Measurements from ENCODE around the gene HSPA6.
"Not testable (repeated sequence)": the region's sequence is repeated elsewhere in the genome, so short reads cannot be mapped to it uniquely, and the experiment has no call there.

HSPA6 gene

DNA sequence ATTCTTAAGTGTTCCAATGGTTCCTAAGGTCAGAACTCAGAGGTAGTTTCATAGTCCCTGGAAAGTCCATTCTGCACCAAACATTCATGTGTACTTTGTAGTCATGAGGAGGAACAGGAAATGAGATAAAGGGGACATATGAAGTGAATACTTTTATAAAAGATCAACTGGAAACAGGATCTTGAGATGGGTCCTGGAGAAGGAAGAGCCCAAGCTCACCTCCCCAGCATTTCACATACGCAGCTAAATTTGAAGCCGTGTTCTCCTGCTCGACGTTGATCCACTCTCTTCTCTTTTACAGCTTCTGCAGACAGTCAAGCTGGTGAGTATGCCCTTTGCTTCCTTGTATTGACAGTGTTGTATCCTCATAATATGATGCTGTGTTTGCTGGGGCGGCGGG, 18.7 kb upstream of the HSPA6 start:
- no peak for DNase-seq

DNA sequence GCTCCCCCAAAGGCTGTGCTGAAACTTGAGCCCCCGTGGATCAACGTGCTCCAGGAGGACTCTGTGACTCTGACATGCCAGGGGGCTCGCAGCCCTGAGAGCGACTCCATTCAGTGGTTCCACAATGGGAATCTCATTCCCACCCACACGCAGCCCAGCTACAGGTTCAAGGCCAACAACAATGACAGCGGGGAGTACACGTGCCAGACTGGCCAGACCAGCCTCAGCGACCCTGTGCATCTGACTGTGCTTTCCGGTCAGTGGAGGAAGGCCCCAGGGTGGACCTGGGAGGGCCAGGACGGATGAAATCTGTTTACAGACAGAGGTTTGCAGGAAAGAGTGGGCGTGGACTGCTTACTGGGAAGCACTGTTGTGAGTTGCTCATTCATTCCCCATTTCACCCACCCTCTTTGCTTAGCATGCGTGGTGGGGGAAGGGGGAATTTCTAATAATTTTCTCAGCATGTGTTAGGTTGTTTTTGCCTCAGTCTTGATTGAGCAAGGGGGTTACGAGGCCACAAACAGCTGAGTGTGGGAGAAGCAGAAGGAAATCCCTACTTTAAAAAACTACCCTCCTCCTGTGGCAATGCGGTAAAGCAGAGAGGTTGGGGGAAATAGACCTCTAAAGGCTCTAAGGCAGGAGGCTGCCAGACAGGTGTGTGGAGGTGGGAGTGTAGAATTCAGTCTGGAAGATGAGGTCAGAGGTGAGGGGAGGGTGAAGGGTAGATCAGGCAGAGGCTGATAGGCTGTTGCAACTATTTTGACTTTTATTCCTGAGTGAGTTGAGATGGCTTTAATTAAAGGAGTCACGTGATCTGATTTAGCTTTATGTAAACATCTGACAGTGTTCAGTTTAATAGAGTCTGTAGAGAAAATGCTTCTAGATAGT, 17.8 kb upstream of the HSPA6 start:
- no peak for DNase-seq

DNA sequence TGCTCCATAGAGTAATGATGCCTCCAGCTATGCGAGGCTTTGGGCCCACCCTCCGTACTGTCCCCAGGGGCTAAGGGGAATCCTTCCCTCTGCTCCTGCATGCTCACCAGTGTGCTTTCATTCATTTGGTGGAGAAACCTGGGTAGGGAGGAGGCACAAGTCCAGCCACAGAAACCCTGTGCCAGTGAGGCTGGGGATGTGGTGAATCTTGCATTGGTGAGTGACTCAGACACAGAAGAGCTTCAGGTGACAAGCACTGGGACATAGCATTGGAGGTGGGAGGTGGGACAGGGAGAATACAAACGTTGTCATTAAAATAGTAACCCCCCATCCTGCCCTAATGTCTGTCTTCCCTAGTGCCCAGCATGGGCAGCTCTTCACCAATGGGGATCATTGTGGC, 13.9 kb upstream of the HSPA6 start:
- DNase-seq = no peak

DNA sequence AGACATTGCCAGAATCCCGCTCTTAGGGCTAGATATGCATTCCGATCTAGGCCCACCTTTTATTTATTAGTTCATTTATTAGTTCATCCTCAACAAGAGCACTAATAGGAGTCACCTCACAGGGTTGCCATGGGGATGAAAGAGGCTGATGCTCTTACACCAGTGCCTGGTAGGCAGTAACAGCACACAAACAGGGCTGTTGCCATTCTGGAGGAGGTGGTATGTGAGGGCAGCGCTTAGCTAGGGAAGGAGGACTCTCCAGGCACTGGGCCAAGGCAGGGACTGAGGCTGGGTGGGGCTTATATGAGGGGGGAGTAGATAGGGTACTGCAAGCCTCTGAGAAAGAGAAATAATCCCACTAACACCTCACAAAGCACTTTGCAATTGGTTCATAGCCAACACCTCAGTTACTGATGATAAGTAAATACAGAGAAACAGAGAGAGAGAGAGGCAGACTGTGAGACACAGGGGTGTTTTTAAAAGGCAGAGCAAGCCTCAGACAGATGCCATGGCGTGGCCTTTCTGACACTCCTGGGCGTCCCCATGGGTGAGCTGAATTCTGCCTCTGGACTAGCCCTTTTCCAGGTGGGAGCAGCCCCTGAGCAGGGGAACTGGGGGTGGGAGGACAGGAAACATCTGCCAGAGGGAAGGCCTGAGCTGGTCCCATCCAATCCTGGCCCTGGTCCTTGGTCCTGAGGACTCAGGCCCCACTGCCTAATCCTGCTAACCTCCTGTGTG, 13.2 kb upstream of the HSPA6 start:
- DNase-seq = no peak

DNA sequence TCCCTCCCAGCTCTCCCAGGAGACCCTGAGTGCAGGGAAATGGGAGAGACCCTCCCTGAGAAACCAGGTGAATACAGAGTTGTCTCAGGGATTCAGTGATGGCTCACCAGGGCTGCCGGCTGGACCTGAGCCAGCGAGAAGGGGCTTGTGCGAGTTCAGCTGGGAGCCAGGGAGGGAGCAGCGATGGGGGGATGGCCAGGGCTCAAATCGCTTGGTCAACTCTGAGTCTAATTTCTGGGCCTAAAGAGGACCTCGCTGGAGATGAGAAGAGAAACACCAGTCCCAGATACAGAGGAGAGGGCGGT, 12.6 kb upstream of the HSPA6 start:
- DNase-seq = no peak

DNA sequence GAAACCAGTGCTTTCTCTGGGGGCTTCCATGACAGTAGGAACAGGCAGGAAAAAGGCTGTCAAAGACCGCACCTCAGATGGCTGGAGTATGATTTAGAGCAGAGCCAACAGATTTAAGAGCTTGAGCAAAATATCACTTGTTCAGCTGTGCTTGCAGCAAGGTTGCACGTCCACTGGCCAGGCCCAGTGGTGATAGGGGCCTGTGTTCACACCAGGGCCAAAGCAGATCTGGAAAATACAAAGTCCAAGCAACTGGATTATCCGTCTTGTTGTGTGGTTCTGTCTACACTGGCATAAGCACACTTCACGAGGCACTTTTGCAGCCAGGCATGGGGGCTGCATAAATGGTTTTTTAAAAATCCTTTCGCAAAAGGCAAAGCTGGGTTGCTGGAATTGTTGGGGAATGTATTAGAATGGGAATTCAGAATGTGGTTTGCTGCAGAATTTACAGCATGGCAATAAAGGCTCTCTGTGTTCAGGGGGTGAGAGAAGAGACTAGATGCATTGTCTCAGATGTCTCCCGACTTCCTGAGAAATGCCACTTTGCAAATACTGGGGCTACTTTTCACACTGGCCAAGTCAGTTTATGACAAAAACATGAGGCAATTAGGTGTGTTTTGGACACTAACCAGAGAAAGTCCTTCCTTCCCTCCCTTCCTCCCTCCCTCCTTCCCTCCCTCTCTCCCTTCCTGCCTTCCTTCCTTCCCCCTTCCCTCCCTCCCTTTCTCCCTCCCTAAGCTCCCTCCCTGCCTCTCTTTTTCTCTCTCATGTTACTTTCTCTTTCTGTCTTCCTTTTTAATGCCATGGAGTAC, 11.5 kb upstream of the HSPA6 start:
- DNase-seq = not testable (repeated sequence)

DNA sequence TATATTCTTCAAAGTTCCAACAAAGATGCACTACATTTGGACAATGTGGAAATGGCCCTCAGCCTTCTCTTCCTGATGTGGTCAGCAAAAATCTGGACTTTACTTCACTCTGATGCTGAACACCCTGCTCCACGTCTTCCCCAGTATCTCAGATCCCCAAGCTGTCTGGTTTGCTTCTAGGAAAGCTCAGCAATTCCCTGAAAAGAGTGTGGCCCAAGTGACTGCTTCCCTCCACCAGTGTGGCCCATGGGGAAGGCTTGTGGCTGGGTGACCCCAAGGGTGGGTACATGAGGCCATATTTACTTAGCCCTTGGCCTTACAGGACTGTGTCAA, 10.9 kb upstream of the HSPA6 start:
- DNase-seq = not testable (repeated sequence)

DNA sequence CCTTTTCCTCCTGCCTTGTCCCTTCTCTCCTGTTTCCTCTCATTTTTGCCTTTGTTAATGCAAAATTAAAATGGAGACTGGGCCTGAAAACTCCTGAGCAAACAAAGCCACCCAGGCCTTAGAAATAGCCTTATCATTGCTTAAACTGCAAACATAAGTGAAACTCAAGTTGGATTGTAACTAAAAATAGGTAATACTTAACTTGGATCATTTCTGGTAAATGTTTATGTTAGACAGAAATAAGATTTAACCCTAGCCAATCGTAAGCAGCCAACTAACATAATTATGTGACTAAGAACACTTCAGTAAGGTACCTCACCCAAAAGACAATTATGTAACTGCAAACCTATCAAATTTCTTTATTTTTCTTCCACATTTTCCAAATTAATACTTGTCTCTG, 10.4 kb upstream of the HSPA6 start:
- not testable (repeated sequence) for DNase-seq

DNA sequence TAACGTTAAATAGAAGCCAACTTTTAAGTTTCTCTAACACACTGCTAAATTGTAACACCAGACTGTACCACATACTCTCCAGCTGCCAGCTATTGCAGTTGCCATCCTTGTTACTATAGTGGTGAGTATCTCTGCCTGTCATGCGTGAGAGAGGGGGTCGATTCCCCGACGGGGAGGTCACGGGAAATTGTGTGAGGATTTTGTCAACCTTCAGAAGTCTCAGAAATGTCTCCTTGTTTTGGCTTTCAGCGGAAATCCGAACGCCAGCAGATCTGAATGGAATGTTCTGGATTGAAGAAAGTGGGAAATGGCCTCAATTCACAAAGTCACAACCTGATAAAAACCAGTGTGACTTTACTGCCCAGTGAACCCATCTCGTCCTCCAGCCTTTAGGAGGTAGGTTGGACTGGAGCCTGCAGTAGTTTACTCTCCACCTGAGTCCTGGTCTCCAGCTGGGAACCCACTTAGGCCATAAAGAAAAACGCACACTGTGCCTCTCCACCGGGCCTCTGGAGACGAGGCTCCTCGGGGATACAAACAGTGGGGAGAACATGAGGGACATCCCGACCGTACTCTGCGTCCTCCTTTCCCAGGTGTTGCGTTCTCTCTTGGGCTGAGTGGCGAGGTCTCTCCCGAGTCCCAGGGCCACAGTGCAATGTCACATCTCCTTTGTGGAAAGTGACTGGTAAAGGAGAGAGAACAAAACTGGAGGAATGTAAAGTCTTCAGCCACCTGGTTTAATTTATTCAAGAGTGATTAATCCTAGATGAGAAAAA, 1.1 kb upstream of the HSPA6 start:
- DNase-seq = peak in 1 of 2 experiments; percentile 64

DNA sequence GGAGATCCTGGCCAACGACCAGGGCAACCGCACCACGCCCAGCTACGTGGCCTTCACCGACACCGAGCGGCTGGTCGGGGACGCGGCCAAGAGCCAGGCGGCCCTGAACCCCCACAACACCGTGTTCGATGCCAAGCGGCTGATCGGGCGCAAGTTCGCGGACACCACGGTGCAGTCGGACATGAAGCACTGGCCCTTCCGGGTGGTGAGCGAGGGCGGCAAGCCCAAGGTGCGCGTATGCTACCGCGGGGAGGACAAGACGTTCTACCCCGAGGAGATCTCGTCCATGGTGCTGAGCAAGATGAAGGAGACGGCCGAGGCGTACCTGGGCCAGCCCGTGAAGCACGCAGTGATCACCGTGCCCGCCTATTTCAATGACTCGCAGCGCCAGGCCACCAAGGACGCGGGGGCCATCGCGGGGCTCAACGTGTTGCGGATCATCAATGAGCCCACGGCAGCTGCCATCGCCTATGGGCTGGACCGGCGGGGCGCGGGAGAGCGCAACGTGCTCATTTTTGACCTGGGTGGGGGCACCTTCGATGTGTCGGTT, 477 bp downstream of the HSPA6 start:
- DNase-seq = not testable (repeated sequence)

DNA sequence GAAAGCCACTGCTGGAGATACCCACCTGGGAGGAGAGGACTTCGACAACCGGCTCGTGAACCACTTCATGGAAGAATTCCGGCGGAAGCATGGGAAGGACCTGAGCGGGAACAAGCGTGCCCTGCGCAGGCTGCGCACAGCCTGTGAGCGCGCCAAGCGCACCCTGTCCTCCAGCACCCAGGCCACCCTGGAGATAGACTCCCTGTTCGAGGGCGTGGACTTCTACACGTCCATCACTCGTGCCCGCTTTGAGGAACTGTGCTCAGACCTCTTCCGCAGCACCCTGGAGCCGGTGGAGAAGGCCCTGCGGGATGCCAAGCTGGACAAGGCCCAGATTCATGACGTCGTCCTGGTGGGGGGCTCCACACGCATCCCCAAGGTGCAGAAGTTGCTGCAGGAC, 981 bp downstream of the HSPA6 start:
- not testable (repeated sequence) for DNase-seq

DNA sequence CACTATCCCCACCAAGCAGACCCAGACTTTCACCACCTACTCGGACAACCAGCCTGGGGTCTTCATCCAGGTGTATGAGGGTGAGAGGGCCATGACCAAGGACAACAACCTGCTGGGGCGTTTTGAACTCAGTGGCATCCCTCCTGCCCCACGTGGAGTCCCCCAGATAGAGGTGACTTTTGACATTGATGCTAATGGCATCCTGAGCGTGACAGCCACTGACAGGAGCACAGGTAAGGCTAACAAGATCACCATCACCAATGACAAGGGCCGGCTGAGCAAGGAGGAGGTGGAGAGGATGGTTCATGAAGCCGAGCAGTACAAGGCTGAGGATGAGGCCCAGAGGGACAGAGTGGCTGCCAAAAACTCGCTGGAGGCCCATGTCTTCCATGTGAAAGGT, 1.6 kb downstream of the HSPA6 start:
- not testable (repeated sequence) for DNase-seq

DNA sequence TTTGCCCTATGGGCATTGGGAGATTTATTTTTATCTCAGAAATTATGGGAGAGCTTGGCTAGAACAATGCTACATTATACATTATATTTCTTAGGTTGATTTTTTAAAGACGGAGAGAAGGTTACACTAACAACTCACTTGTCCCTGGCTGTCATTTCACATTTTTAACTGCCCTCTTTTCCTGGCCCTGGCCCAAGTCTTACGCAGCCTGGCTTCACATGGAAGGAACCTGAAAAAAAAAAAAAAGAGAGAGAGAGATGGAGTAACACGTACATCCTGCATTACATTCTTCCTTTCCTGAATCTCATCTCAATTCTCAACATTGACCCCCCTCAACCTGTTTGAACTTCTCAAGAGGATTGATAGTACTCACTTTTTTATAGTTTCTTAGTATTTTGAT, 4.2 kb downstream of the HSPA6 start:
- DNase-seq = not testable (repeated sequence)

DNA sequence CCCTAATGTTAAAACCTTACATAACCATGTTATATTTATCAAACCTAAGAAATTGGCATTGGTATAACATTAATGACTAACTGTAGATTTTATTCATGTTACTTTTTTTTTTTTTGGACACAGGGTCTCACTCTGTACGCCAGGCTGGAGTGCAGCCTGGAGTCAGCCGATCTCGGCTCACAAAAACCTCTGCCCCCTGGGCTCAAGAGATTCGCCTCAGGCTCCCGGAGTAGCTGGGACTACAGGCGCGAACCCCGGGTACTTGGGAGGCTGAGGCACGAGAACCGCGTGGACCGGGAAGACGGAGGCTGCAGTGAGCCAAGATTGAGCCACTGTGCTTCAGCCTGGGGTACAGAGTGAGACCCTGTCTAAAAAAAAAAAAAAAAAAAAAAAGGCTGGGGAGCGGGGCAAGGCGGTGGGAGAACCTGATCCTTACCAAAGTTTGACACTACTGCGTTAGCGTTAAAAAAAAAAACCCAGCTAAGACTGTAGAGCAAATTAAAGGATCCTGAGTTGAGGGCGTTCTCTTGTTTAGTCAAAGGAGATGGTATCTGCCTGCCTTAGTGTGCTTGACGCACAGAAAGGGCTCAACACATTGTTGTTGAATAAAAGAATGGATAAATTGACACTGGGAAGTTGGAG, 5.2 kb downstream of the HSPA6 start:
- peak in 1 of 2 experiments; percentile 46 for DNase-seq

DNA sequence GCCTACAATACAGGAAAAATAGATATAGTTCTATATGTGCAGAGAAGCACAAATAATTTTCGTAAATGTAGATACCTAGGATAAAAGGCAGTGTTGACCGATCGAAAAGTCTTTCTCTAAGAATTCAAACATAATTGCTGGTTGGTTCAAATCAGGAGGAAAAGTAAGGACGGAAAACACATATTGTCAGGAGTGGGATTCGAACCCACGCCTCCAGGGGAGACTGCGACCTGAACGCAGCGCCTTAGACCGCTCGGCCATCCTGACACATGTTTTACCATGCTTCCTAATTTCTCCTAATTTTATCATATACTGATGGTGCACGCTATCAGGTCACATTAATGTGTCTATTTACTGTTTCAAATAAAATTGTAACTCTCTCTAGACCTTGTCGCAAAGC, 5.8 kb downstream of the HSPA6 start:
- peak; percentile 63 to 80 for DNase-seq

DNA sequence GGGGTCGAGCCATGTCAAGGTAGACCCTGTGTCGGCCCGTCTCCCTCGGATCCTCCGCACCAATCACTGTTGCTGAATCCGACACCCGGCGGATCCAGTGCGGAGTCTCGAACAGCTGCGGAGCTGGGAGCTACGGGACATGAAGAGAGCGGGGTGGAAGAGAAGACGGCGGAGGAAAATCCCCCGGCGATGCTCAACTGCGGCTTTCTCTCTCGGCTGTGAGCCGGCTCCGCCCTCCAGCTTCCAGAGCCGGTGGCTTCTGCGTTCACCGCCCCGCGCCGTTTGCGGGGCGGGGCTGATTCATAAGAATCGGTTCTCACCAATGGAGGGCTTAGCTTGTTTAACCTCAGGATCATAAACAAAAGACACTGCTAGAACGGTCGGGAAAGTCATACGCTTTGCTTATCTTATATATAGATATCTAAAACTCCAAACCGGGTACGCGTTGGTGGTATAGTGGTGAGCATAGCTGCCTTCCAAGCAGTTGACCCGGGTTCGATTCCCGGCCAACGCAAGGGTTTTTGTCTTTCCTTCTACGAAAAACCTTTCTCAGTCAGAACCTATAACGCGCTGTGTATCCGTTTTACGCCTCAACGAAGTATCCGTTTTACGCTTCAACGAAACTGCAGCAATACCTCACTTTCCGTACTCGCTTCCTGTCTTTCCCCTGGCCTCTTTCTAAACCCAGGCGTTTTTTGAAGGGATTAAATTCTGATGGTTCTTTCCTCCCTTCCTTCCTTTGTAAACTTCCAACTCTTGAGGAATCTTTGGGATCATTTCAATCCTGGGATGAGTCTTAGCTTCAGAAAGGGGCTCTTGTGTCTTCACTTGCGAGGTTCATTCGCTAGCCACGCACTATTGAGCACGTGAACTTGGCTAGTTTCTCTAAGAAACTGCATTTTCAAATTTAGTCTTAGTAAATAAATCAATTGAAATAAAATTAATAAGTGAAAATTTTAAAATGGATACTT, 6.6 kb downstream of the HSPA6 start:
- DNase-seq = peak; percentile 96 to 98

DNA sequence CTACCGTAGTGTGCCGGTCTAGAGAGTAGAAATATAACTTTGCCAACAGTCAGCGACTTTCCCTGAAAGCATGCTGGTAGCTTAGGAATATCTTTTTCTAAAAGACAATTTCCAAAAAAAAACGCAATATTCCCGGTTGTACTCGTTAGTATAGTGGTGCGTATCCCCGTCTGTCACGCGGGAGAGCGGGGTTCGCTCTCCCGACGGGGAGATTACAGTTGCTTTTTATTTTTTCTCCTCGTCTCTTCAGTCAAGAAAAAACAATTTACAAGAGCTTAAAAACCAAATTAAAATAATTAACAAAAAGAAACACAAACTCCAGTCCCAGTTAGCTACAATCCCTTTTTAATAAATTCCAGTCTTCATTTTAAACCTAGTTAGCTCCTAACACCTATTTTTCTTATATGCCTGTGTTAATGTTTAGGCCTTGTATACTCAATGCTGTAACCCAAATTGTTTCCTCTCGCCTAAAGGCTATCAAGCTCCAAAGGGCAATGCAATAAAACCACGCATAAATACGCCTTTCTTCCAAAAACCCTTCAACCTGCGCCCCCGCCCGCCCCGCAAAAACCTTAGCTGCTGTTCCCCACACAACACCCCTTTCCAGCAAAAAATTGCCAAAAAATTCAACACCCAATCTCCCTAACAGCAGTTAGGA, 7.8 kb downstream of the HSPA6 start:
- no peak for DNase-seq

DNA sequence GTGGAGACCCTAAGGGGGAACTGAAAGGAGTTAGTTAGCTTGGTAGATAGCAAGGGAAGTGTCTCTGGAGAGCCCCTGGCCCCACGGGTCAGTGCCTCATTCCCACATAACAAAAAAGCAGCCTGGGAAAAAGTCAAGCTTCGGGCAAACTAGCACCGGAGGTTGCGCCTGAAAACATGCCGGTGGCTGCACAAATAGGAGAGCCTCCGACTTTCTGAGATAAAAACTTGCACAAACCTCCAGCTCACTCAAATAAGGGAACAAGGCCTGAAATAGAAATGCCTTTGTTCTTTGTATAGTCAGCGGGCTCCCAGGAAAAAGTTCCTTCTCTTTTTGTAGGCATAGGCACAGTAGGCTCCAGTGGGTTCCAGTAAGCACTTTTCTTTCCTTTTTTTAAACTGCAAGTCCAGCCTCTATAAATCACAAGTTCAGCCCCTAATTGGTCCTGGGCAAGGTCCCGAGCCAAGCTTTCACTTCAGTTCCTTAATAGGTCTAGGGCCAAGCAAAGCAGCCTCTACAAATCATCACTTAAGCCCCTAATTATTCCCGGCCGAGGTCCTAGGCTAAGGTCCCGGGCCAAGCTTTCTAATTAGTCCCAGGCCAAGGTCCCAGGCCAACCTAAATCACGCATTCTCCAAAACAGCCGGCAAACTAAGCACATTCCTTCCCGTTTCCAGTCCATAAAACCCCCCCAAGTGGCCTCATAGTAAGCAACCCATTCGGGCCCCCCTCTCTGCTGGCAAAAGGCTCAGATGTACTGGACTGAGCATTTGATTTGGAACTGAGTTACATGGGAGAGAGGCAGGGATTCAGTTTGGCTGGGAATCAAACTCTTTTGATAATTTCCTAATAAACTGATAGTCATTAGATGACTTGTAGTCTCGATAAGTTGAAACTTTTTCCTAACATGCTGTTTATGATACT, 8.6 kb downstream of the HSPA6 start:
- not testable (repeated sequence) for DNase-seq

DNA sequence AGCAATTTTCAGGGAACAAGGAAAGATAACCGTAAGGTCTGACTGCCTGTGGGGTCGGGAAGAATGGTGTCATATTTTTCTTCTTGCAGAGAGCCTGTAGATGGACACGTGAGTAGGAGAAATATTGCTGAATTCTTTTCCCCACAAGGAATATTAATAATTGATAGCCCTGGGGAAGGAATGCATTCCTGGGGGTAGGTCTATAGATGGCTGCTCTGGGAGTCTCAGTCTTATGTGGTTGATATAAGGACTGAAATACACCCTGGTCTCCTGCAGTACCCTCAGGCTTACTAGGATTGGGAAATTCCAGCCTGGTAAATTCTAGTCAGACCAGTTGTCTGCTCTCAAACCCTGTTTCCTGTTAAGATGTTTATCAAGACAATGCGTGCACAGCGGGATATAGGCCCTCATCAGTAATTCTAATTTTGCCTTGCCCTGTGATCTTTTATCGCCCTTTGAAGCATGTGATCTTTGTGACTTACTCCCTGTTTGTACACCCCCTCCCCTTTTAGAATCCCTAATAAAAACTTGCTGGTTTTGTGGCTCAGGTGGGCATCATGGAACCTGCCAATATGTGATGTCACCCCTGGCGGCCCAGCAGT, 12.8 kb downstream of the HSPA6 start:
- not testable (repeated sequence) for DNase-seq

All from NCI-H526 (cell line).